BE2C (cell line): ENCODE data around the gene ZSCAN5A.
A peak's percentile ranks its signal among the peaks of the same experiment; 100 is the strongest.

Experiments
- DNase-seq: peaks from one replicate; pipeline ENCODE4 v3.0.0-alpha.2; 2020
- H3K27me3 ChIP-seq: fragments of 250-450 bp; sonication (Bioruptor Pico); 2 replicates; pipeline ENCODE4 v1.5.1; 2020; ENCODE audit warnings: mild to moderate bottlenecking
- H3K36me3 ChIP-seq: fragments of 250-450 bp; sonication (Bioruptor Pico); 2 replicates; pipeline ENCODE4 v1.5.1; 2020; ENCODE audit warnings: mild to moderate bottlenecking
- H3K4me1 ChIP-seq: fragments of 250-450 bp; sonication (Bioruptor Pico); 2 replicates; pipeline ENCODE4 v1.5.1; 2020
- H3K4me3 ChIP-seq: 2 replicates; pipeline ENCODE4 v1.5.1; 2011; ENCODE audit warnings: low read depth, low read length
- H3K9me3 ChIP-seq: fragments of 250-450 bp; sonication (Bioruptor Pico); 2 replicates; pipeline ENCODE4 v1.5.1; 2020
- TF ChIP-seq, protein P1 (sequence below): IDR thresholded peaks from 2 replicates; pipeline ENCODE4 v1.5.1; 2012; ENCODE audit warnings: mild to moderate bottlenecking, low read depth, low read length

Gene ZSCAN5A

DNA sequence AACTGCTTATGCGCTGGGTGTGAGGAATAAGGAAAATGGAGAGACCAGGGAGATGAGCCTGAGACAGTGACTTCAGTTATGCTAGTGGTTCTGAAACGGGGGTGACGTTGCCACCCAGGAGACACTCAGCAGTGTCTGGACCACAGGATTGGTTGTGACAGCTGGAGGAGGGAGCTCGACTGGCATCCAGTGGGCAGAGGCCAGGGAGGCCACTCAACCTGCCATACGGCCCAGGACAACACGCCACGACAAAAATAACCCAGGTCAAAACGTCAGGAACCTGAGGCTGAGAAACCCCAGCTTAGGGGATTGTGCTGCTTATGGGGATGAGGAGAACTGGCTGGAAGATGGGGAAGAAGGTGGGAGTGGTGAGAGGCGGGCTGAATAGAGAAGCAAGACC, 10.4 kb downstream of the ZSCAN5A start:
- no peaks in the 10 kb centered on the region for H3K9me3 ChIP-seq
- no peak for DNase-seq
- no peaks in the 10 kb centered on the region for H3K27me3 ChIP-seq
- H3K36me3 ChIP-seq: no peaks in the 10 kb centered on the region; the same call in 1 of the 2 replicates
- no peak overlapping the region for H3K4me3 ChIP-seq
- H3K4me1 ChIP-seq: no peaks in the 10 kb centered on the region; the same call in 1 of the 2 replicates
- TF ChIP-seq, protein P1, sequence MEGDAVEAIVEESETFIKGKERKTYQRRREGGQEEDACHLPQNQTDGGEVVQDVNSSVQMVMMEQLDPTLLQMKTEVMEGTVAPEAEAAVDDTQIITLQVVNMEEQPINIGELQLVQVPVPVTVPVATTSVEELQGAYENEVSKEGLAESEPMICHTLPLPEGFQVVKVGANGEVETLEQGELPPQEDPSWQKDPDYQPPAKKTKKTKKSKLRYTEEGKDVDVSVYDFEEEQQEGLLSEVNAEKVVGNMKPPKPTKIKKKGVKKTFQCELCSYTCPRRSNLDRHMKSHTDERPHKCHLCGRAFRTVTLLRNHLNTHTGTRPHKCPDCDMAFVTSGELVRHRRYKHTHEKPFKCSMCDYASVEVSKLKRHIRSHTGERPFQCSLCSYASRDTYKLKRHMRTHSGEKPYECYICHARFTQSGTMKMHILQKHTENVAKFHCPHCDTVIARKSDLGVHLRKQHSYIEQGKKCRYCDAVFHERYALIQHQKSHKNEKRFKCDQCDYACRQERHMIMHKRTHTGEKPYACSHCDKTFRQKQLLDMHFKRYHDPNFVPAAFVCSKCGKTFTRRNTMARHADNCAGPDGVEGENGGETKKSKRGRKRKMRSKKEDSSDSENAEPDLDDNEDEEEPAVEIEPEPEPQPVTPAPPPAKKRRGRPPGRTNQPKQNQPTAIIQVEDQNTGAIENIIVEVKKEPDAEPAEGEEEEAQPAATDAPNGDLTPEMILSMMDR: no peak

DNA sequence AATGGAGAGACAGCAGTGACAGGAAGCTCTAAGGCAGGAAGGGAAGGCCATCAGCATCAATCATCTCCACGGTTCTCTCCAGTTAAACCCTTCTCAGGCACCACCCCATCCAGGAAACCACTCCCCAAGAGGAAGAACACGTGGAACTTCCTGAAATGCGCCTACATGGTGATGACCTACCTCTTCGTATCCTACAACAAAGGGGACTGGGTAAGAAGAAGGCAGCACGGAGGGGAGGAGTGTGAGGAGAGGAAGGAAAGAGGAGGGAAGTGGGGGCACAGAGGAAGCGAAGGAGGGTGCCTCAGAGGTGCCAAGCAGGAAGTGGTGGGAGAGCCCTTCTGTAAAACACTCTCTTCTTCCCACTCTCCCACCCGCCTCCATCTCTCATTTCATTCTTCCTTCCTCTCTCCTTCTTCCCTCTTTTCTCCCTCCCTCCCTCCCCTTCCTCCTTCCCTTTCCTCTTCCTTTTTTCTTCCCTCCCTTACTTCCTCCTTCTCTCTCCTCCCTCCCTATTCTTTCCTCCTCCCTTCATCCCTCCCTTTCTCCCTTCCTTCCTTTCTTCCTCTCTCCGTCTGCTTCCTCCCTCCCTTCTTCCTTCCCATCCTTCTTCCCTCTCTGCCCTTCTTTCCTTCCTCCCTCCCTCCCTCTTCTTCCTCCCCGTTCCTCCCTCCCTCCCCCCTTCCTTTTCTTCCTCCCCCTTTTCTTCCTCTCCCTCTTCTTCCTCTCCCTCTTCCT, 12.6 kb downstream of the ZSCAN5A start:
- Histone ChIP-seq H3K27me3 (no peaks in the 10 kb centered on the region), H3K4me1 (no peaks in the 10 kb centered on the region; the same call in 1 of the 2 replicates), H3K4me3 (no peak overlapping the region), H3K9me3 (no peaks in the 10 kb centered on the region), H3K36me3 (no peaks in the 10 kb centered on the region; the same call in 1 of the 2 replicates)
- no peak for DNase-seq
- TF ChIP-seq, protein P1: no peak

DNA sequence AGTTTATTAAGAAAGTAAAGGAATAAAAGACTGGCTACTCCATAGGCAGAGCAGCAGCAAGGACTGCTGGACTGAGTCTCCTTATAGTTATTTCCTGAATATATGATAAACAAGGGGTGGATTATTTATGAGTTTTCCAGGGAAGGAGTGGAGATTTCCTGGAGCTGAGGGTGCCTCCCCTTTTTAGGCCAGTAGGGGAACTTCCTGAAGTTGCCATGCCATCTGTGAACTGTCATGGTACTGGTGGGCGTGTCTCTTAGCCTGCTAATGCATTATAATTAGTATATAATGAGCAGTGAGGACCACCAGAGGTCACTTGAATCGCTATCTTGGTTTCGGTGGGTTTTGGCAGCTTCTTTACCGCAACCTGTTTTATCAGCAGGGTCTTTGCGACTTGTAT, 13.5 kb downstream of the ZSCAN5A start:
- no peaks in the 10 kb centered on the region; the same call in 1 of the 2 replicates for H3K4me1 ChIP-seq
- TF ChIP-seq, protein P1: peak; percentile 31
- H3K36me3 ChIP-seq: no peaks in the 10 kb centered on the region; the same call in 1 of the 2 replicates
- H3K4me3 ChIP-seq: no peak overlapping the region
- no peaks in the 10 kb centered on the region for H3K27me3 ChIP-seq
- no peaks in the 10 kb centered on the region for H3K9me3 ChIP-seq
- DNase-seq: peak; percentile 30

DNA sequence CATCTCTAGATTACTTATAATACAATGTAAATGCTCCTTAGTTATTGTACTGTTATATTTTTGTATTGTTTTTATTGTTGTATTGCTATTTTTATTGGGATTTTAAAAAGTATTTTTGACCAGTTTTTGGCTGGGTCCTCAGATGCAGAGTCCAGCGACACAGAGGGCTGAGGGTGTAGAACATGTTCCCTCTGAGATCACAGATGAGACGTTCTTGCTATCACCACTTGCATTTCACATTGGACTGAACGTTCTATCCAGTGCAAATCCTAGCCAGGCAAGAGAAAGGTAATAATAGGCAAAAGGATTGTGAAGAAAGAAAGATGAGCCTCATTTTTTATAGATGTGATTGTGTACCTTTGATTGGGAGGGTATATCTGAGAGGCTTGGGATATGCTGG, 15.0 kb downstream of the ZSCAN5A start:
- no peaks in the 10 kb centered on the region; the same call in 1 of the 2 replicates for H3K36me3 ChIP-seq
- H3K9me3 ChIP-seq: no peaks in the 10 kb centered on the region
- H3K4me1 ChIP-seq: no peaks in the 10 kb centered on the region; the same call in 1 of the 2 replicates
- no peak overlapping the region for H3K4me3 ChIP-seq
- no peak for DNase-seq
- H3K27me3 ChIP-seq: no peaks in the 10 kb centered on the region
- TF ChIP-seq, protein P1: no peak

DNA sequence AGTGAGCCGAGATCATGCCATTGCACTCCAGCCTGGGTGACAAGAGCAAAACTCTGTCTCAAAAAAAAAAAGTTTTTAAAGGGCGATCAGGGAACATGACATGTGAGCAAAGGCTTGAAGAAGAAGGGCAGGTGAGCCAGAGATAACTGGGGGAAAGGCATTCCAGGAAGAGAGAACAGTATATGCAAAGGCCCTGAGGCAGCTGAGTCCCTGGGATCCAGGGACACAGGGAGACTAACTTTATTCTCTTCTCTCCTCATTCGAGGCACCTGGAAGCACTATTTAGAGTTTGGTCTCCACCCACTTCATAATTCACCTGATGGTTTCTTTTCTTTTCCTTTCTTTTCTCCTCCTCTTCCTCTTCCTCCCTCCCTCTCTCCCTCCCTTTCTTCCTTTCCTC, 17.6 kb downstream of the ZSCAN5A start:
- H3K27me3 ChIP-seq: no peaks in the 10 kb centered on the region
- DNase-seq: no peak
- H3K36me3 ChIP-seq: no peaks in the 10 kb centered on the region
- H3K4me3 ChIP-seq: no peak overlapping the region
- TF ChIP-seq, protein P1: no peak
- no peaks in the 10 kb centered on the region; the same call in 1 of the 2 replicates for H3K4me1 ChIP-seq
- H3K9me3 ChIP-seq: 0 out of 2 replicates have a peak, but pooled peaks cover 4% of the 10 kb centered on the region
